H1 (cell line): ENCODE measurements around the gene GPC3. TPM values are rescaled to one million over a fixed set of nuclear protein-coding genes. Genes with fewer than 3 reads are reported as not detected.

Experiments
- CTCF ChIP-seq, 3 experiments: IDR thresholded peaks; 1 replicate in 2 of 3; 2 replicates in 1 of 3; pipeline versions ENCODE4 v1.5.1 to v1.6.1; 2011; ENCODE audit warnings: low read length in 3 of 3, mild to moderate bottlenecking in 3 of 3, inconsistent platforms in 2 of 3, low read depth in 1 of 3, moderate library complexity in 1 of 3; ENCODE audit not compliant: insufficient read depth in 1 of 3; ENCODE audit errors: control extremely low read depth in 1 of 3
- EP300 ChIP-seq, 2 experiments: IDR thresholded peaks; 1 replicate in 1 of 2; 2 replicates in 1 of 2; pipeline ENCODE4 v1.6.1; 2011 to 2012; ENCODE audit warnings: low read depth in 2 of 2, low read length in 2 of 2, mild to moderate bottlenecking in 2 of 2, borderline replicate concordance in 1 of 2, inconsistent platforms in 1 of 2, moderate library complexity in 1 of 2
- RFX5 ChIP-seq: IDR thresholded peaks from 2 replicates; pipeline ENCODE4 v1.6.1; 2011; ENCODE audit warnings: low read depth, low read length, improper control_type of control experiment, borderline replicate concordance
- SUZ12 ChIP-seq: fragments of 200-600 bp; sonication (generic); IDR thresholded peaks from 2 replicates; pipeline ENCODE4 v1.6.1; 2012; ENCODE audit warnings: mild to moderate bottlenecking, inconsistent platforms, low read length, moderate library complexity, mixed read lengths
- polyA plus RNA-seq, 7 experiments: library from polyadenylated mRNA; depleted of rRNA in 3 of 7; stranded (reverse) in 5 of 7; unstranded in 2 of 7; fragments of >200 nt in 5 of 7; fragments of 200-250 nt in 2 of 7; gene quantifications; 1 replicate in 5 of 7; 2 replicates in 1 of 7; 4 replicates in 1 of 7; pipeline versions ENCODE4 v1.2.1 to v1.2.3, GENCODE V29; 2011 to 2013; ENCODE audit warnings: missing spikeins in 2 of 7, mixed read lengths in 2 of 7
- total RNA-seq: library from RNA; stranded (reverse); fragmentation: NEBNext Ultra II Directional; extraction: Animal tissue kit (Norgen Biotek cat#: 25700); gene quantifications from 2 replicates; pipeline ENCODE4 v1.2.1, GENCODE V29; 2021

The GPC3 gene
- total and polyA plus RNA-seq, 2 of the 8 experiments (the other 6 are each of a cell fraction or from before 2014, with no cell fraction given), result 64.8 to 71.9 TPM

- TF ChIP-seq CTCF (IDR thresholded peaks at IDR 0.05; ENCODE audit: control extremely low read depth in 1 of 3, insufficient read depth in 1 of 3, low read depth in 1 of 3, low read length in 3 of 3) (no peak), SUZ12 (no peak), RFX5 (no peak), EP300 (IDR thresholded peaks at IDR 0.05; ENCODE audit: borderline replicate concordance in 1 of 2, low read depth in 2 of 2, low read length in 2 of 2) (no peak)
These were observed 77.0 kb downstream of the GPC3 start (continued) for GRCh38 chrX:133908223-133908955.
